COR-L47 (cell line): ENCODE results near the gene C16orf74.

Source experiments
- DNase-seq: peaks from one replicate; lab custom pipeline; 2025; lab: John Stamatoyannopoulos, UW

C16orf74 gene

GRCh38 chr16:85674418-85674755 is 76.5 kb downstream of the C16orf74 start:
- no peak for DNase-seq

DNA sequence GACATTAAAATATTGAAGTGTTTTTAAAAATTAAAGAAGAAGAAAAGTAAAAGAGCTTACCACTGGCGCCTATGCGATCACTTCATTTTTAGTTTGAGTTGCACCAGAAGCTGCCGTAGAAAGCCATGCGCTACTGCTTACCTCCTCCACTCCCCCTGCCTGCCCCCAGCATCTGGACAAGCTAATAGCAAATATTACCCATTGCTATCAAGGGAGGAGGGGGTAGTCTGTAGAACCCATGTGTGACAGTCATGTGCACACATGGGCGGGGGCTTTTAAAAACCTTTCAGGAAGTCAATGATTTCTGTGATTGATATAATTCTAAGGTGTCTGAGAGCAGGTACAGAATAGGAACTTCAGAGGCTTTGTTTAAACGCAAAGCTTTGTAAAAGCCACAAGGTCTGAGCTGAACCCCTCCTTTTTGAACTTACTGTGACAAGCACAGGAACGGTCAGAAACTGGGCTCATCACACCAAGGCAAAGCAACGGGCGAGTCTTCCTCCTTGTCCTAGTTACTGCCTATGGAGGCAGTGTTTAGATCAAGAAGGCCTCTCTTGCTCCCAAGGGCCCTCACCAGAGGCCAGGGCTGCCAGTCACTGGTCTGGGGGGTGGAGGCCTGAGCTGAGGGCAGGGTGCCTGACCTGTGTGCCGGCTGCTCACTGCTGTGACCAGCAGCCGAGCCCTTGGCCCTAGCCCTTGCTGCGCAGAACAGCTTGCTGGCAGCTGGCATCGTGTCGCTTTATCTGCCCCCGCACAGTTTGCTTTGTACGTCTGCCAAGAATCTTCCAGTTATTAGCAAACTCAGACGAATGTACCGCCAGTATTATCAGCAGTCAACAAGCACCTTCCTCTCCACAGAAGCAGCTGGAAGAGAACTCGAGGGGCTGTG is 77.1 kb downstream of the C16orf74 start:
- peak; percentile 78 for DNase-seq

- DNase-seq: no peak
These were observed 80.1 kb downstream of the C16orf74 start for GRCh38 chr16:85670840-85671239.

DNA sequence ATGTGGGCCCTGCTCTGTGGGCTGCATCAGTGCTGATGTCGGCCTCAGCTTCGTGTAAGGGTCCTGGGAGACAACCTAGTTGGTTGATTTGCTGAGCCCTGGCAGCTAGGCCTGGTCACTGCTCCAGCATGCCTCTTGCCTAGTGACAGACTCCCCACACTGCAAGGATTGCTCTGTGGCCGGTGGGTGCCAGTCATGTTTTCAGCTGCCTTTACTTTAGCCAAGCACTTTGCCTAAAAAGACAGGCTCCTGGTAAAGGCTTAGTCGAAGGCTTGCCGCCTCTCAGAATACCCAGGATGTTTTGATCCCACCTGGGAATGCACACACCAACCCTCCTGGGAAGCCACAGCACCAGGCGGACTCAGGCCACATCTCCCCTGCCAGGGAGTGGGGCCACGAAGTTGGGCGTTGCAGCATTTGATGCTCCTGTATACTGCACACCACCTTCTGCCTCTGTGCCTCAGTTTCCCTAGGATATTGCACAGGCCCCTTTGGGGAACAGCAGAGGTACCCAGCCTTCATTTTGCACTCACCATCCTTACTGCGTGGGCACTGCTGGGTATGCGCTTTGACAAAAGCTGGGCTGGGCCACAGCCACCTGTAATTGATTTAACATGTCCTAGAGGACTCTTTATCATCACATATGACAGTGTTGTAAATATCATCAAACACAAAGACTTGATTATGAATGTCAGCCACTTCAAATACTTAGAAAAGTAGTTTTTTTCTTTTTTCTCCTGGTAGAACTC is 82.0 kb downstream of the C16orf74 start:
- DNase-seq: no peak

DNA sequence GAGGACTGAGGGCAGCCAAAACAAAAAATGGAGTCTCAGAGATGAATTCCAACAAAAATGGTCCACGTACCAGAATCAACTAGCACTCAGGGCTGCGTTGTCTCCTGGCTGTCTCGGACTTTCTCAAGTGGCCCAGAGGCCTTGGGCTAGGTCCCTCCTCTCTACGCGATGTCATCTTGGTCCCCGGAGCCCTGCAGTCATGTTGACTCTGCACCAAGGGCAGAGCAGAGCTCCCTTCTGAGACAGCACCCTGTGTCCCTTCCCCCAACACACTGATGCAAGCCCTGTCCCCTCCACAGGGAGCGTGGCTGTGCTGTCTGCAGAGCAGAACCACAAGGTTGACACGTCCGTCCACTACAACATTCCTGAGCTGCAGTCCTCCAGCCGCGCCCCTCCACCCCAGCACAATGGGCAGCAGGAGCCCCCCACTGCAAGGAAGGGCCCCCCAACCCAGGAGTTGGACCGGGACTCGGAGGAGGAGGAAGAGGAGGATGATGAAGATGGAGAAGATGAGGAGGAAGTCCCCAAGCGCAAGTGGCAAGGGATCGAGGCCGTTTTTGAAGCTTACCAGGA is 83.0 kb downstream of the C16orf74 start:
- DNase-seq: no peak

- DNase-seq: no peak
These were observed 83.6 kb downstream of the C16orf74 start for GRCh38 chr16:85667261-85667660.

DNA sequence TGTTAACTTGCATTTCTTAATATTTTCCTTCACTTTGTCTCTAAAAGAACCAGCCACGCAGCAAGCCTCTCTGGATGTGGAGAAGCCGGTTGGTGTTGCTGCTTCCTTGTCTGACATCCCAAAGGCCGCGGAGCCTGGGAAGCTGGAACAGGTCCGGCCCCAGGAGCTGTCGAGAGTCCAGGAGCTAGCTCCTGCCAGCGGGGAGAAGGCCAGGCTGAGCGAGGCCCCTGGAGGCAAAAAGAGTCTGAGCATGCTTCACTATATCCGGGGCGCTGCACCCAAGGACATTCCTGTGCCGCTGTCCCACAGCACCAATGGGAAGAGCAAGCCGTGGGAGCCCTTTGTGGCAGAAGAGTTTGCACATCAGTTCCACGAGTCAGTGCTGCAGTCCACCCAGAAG is 85.0 kb downstream of the C16orf74 start:
- DNase-seq: no peak

- no peak for DNase-seq
These were observed 85.5 kb downstream of the C16orf74 start for GRCh38 chr16:85665373-85665740.

DNA sequence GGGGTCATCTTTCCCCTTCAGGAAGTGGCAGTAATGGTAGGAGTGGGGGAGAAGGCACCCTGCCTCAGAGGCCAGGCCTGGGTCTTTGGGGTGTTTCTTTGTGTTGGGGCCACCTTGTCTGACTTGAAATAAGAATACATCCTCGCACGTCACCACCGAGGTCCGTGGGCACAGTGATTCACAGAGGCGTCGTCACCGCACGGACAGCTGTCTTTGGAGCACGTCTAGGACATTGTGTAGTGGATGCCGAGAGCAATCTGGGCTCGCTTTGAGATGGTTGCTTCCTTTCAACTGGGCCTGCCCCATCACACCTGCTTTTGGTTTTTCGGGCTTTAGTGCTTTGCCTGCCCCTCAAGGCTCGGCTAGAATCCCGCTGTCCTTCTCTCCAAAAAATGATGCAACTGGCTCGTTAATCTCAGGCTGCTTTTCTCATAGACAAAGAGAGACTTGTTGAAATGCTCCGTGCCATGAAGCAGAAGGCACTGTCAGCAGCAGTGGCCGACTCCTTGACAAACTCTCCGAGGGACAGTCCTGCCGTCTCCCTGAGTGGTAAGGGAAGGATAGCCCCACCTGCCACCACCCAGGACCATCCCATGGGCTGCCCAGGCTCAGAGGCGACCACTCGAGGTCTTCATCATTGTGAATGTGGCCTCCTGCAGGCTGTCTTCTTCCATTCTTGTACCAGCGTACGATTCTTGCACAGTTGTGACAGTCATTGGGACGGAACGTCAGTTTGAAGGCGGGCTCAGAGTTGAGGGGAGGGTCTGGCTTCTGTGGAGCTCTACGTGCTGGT is 86.1 kb downstream of the C16orf74 start:
- no peak for DNase-seq

GRCh38 chr16:85663891-85664321 is 87.0 kb downstream of the C16orf74 start:
- DNase-seq: peak; percentile 73

- no peak for DNase-seq
These were observed 87.7 kb downstream of the C16orf74 start for GRCh38 chr16:85662976-85663830.

DNA sequence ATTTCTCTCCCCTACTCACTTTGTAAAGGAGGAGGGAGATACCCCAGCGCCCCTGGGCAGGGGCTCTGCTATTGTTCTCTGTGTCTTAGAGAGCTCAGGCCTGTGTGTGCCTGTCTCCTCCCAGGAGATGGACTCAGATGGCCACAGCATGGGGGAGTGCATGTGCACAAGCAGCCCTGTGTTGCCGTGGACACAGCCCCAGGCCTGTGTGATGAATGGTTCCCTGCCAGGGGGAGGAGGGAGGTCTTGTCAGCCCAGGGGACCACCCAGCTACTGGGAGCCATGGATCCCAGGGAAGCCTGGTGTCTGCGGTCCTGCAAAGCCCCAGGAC is 88.4 kb downstream of the C16orf74 start:
- DNase-seq: peak; percentile 28

DNA sequence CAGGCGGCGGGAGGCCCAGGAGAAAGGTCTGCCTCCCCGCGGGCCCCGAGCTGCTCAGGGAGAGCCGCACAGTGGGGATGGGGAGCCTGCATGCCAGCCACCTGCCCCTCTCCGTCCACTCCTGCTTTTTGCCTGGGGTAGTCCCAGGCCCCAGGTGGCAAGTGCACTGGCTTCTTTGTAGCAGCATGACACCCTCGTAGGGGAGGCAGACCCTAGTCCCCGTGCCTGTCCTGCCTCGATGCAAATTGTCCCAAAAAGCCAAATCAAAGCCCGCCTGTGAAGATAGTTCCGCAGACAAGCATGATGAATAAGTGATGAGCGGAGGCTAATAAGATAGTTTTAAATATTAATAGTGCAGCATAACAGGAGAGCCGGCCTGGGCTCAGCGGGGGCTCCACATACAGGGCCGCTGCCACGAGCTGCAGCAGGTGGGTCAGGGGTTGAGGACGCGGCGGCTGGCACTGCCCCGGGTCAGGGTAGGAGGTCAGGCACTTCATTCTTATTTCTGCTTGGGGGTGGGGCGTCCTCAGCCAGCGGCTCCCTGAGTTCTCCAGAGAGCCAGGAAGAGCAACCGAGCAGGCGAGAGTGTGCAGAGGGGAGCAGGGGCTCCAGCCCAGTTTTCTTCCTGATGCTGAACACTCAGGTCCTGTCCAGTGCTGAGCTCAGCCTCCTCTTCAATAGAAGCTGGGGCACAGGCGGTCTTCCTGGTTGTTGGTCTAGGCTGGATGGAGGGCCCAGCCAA is 89.0 kb downstream of the C16orf74 start:
- DNase-seq: no peak

- no peak for DNase-seq
These were observed 89.8 kb downstream of the C16orf74 start for GRCh38 chr16:85660843-85661739.

DNA sequence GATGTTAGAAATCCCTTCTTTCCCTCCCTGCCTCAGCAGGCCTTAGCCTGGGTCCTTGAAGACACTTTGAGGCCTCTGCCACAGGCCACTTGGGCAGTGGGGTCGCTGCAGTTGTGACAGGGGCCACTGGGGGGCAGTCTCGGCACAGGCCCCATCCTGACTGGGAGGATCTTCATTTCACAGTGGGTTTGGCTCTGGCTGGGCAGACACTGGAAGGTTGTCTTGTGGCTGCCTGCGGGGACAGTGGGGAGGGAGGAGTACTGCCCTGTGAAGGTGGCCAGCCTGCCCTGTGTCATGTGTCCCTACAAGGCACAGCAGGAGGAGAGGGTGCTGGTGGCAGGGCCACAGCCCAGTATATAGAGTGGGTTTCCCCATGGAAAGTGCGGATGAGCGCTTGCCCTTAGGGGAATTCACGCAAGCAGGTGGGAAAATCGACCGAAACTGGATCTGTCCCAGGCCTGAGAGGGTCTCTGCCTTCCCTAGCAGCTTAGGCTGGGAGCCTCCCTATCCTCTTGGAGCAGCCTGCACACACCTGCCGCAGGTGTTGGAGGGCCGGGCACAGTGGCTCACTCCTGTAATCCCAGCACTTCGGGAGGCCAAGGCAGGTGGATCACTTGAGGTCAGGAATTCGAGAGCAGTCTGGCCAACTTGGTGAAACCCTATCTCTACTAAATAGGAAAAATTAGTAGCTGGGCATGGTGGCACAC is 90.9 kb downstream of the C16orf74 start:
- DNase-seq: peak; percentile 51

- no peak for DNase-seq
These were observed 91.6 kb downstream of the C16orf74 start for GRCh38 chr16:85659336-85659735.

- no peak for DNase-seq
These were observed 92.2 kb downstream of the C16orf74 start for GRCh38 chr16:85658504-85659326.

- DNase-seq: no peak
These were observed 92.9 kb downstream of the C16orf74 start for GRCh38 chr16:85657996-85658395.
